MM.1S (cell line): ENCODE measurements around the gene VCP.

Source experiments
- DNase-seq: peaks from one replicate; pipeline ENCODE4 v3.0.0-alpha.2; 2015
- H2AFZ ChIP-seq: fragments of 300-600 bp; sonication (generic); 2 replicates; pipeline ENCODE4 v1.6.0; 2016; ENCODE audit warnings: antibody characterized with exemption, low read length
- H3F3A ChIP-seq: fragments of 300-600 bp; sonication (generic); 2 replicates; pipeline ENCODE4 v1.6.1; 2016; ENCODE audit warnings: mild to moderate bottlenecking, antibody characterized with exemption, low read length, moderate library complexity, mixed read lengths; ENCODE audit not compliant: insufficient read depth
- H3K27ac ChIP-seq: fragments of 300-600 bp; sonication (generic); 2 replicates; pipeline ENCODE4 v1.5.1; 2016; ENCODE audit warnings: mild to moderate bottlenecking, low read length
- H3K27me3 ChIP-seq: fragments of 300-600 bp; sonication (generic); replicated peaks from 2 replicates; pipeline ENCODE4 v1.6.0; 2016; ENCODE audit warnings: low read length; ENCODE audit not compliant: insufficient read depth
- H3K36me3 ChIP-seq: fragments of 300-600 bp; sonication (generic); replicated peaks from 2 replicates; pipeline ENCODE4 v1.6.1; 2016; ENCODE audit warnings: mild to moderate bottlenecking, low read length, mixed read lengths; ENCODE audit not compliant: insufficient read depth
- H3K4me1 ChIP-seq: fragments of 300-600 bp; sonication (generic); 2 replicates; pipeline ENCODE4 v1.6.1; 2016; ENCODE audit warnings: low read length, mixed read lengths
- H3K4me2 ChIP-seq: fragments of 300-600 bp; sonication (generic); 2 replicates; pipeline ENCODE4 v1.6.0; 2016; ENCODE audit warnings: low read depth, low read length
- H3K4me3 ChIP-seq: fragments of 300-600 bp; sonication (generic); 2 replicates; pipeline ENCODE4 v1.5.1; 2016; ENCODE audit warnings: low read length, mixed read lengths
- H3K79me2 ChIP-seq: fragments of 300-600 bp; sonication (generic); 2 replicates; pipeline ENCODE4 v1.6.1; 2016; ENCODE audit warnings: mixed run types, low read length, mixed read lengths
- H3K9ac ChIP-seq: fragments of 300-600 bp; sonication (generic); 2 replicates; pipeline ENCODE4 v1.6.1; 2016; ENCODE audit warnings: low read length, mixed read lengths
- H3K9me2 ChIP-seq: fragments of 300-600 bp; sonication (generic); replicated peaks from 2 replicates; pipeline ENCODE4 v1.6.1; 2016; ENCODE audit warnings: mild to moderate bottlenecking, low read length, mixed read lengths; ENCODE audit not compliant: insufficient read depth
- H3K9me3 ChIP-seq: fragments of 300-600 bp; sonication (generic); replicated peaks from 2 replicates; pipeline ENCODE4 v1.6.1; 2016; ENCODE audit warnings: mild to moderate bottlenecking, low read length, mixed read lengths; ENCODE audit not compliant: insufficient read depth
- H4K20me1 ChIP-seq: fragments of 300-600 bp; sonication (generic); 2 replicates; pipeline ENCODE4 v1.6.1; 2016; ENCODE audit warnings: mild to moderate bottlenecking, low read length, moderate library complexity, mixed read lengths; ENCODE audit not compliant: insufficient read depth
- CTCF ChIP-seq: fragments of 300-600 bp; sonication (generic); IDR thresholded peaks from 2 replicates; pipeline ENCODE4 v1.5.1; 2016; ENCODE audit warnings: antibody characterized with exemption, low read length, mixed read lengths
- EZH2 ChIP-seq: fragments of 300-600 bp; sonication (generic); optimal IDR thresholded peaks from 2 replicates; pipeline ENCODE3; 2017; ENCODE audit warnings: low read depth, mild to moderate bottlenecking, antibody characterized with exemption, low read length, mixed read lengths
- EZH2phosphoT487 ChIP-seq: fragments of 300-600 bp; sonication (generic); IDR thresholded peaks from 2 replicates; pipeline ENCODE4 v1.6.1; 2018; ENCODE audit warnings: antibody characterized with exemption, low read length

Gene VCP

GRCh38 chr9:35091536-35091935 lies 19.1 kb upstream of the VCP start:
- no peak for TF ChIP-seq CTCF
- TF ChIP-seq EZH2phosphoT487 = no peak
- TF ChIP-seq EZH2 = no peak

GRCh38 chr9:35089434-35089833 lies 17.0 kb upstream of the VCP start:
- Histone ChIP-seq H3K4me3 (no peak overlapping the region), H3K9me2 (no peaks in the 10 kb centered on the region), H3K9ac (no peak overlapping the region), H2AFZ (no peak overlapping the region), H3K4me1 (no peaks in the 10 kb centered on the region), H4K20me1 (no peaks in the 10 kb centered on the region), H3F3A (peaks cover 4% of the 10 kb centered on the region; the same call in 1 of the 2 replicates), H3K9me3 (no peaks in the 10 kb centered on the region), H3K36me3 (no peaks in the 10 kb centered on the region), H3K27ac (no peak overlapping the region), H3K4me2 (no peak overlapping the region), H3K27me3 (no peaks in the 10 kb centered on the region), H3K79me2 (no peaks in the 10 kb centered on the region)
- no peak for DNase-seq
- TF ChIP-seq CTCF (no peak), EZH2phosphoT487 (no peak), EZH2 (no peak)

More at GRCh38 chr9:35091536-35091935, 19.1 kb upstream of the VCP start:
- no peak for DNase-seq
- Histone ChIP-seq H3K4me1 (0 out of 2 replicates have a peak, but pooled peaks cover 3% of the 10 kb centered on the region), H4K20me1 (no peaks in the 10 kb centered on the region), H3K9ac (no peak overlapping the region), H3K4me2 (no peak overlapping the region), H3K79me2 (peaks cover 11% of the 10 kb centered on the region; the same call in 1 of the 2 replicates), H3K4me3 (no peak overlapping the region), H2AFZ (no peak overlapping the region), H3K9me2 (no peaks in the 10 kb centered on the region), H3K27ac (no peak overlapping the region), H3K36me3 (no peaks in the 10 kb centered on the region), H3K27me3 (no peaks in the 10 kb centered on the region), H3K9me3 (no peaks in the 10 kb centered on the region), H3F3A (no peaks in the 10 kb centered on the region)

- no peaks in the 10 kb centered on the region for H3K9me3 ChIP-seq
- no peaks in the 10 kb centered on the region for H4K20me1 ChIP-seq
- no peak for DNase-seq
- no peak overlapping the region for H3K9ac ChIP-seq
- no peak overlapping the region for H3K4me3 ChIP-seq
- no peak overlapping the region for H3K4me2 ChIP-seq
- no peak for TF ChIP-seq EZH2
- TF ChIP-seq EZH2phosphoT487 = no peak
- TF ChIP-seq CTCF = no peak
- H3K79me2 ChIP-seq = no peaks in the 10 kb centered on the region
- no peak overlapping the region for H2AFZ ChIP-seq
- no peaks in the 10 kb centered on the region for H3K36me3 ChIP-seq
- H3K27ac ChIP-seq = no peak overlapping the region
- no peaks in the 10 kb centered on the region for H3K27me3 ChIP-seq
- peaks cover 8% of the 10 kb centered on the region for H3F3A ChIP-seq
- no peaks in the 10 kb centered on the region for H3K9me2 ChIP-seq
- no peaks in the 10 kb centered on the region for H3K4me1 ChIP-seq
These were observed 12.7 kb upstream of the VCP start for GRCh38 chr9:35085078-35085477.
